NCI-H69 (cell line): ENCODE results near the gene UBAC2.
A peak's percentile ranks its signal among the peaks of the same experiment; 100 is the strongest.

Experiments used
- DNase-seq: peaks from one replicate; lab custom pipeline; 2025; lab: John Stamatoyannopoulos, UW

UBAC2 gene

DNA sequence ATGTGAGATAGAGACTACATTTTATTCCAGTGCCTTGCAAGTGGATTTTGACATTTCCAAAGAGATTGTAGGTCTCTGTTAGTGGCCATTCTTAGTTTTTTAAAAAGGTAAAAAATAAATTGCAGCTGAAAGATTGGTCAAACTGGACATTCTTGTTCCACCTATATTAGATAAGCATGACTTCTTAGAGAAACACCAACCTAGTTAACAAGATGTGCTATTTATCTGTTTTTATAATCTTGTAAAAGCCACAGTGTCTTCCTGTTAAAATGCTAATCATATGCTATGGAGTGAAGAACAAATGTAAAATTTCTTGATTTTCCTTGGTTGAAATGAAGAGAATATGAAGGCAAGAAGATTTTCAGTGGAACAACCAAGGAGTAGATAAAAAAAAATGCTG, 140.0 kb downstream of the UBAC2 start:
- DNase-seq, result no peak

DNA sequence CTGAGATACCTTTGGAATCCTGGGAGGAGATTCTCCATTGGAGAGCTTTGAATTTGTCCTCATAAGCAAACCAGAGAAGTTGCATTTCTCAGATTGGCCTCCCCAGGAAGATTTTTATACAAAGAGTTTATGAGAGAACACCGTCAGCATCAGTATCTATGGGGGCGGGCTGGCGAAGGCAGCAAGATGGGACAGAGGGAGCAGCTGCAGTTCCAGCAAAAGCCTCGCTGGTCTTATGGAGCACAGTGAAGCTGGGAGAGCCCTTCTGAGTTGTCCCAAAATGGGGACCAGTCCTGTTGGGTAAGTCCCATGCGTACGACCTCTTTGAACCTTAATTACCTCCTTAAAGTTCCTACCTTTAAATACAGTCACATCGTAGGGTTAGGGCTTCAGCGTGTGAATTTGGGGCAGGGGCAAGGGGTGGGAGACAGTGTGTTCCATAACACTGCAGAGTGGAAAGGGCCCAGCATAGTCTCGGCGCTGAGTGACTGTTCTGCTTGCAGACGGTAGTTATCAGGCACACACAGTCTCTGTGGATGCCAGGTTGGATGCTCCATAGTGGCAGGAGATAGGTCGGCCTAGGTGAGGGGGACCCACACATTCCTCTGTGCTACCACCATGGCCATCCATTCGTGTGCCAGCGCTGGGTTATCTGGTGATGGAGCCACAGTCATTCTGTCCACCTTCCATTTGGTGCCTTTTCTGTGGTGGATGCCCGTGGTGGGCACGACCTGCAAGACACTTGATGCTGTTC, 141.5 kb downstream of the UBAC2 start:
- DNase-seq, result no peak

DNA sequence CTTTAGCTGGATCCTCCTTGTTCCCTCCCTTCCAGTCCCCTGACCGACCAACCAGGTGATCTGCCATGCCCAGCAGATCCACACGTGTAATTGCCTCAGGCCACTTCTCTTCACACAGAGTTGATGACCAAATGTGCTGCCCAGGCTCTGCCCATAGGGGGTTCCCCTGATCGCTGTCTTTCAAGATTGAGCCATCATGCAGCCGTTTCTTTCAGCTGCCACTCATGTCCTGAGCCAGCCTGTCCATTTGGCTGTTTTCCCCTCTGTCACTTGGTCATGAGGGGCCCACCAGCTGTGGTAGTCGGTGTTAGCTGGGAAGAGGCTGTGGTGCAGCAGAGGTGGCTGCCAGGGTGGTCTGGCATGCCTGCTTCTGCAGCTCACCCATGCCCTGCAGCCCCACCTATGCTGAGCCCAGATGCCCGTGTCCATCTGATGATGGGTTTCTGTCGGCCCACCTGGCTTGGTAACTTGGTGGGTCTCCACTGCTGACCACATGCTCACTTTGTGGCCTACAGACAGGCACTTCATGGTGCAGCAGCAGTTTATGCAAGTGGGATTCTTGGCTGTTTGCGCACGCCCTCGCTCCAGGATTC, 142.2 kb downstream of the UBAC2 start:
- no peak for DNase-seq

DNA sequence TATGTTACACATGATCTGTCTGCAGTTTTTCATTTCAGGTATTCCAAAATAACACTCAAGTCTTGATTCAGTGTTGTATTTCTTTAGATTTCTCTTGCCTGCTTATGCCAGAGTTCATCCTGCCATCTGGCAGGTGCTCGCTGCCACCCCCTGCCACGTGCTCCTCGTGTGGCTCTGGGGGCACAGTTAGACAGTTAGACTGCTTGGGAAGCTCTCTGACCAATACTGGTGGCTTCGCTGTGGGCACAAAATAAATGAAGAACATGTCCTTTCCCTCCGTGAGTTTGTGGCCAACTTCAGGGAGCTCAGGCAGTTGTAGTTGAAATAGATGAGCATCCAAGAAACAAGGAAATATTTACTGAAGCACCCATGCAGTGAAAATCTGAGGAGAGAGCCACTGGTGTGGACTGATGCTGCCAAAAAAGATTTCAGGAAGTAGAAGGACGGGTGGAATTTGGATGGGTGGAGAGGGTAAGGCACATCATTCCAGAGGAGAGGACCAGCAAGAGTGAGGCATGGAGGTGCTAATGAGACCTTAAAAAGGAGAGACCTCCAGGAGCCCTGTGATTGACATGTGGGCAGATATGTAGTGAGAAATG, 144.1 kb downstream of the UBAC2 start:
- no peak for DNase-seq

DNA sequence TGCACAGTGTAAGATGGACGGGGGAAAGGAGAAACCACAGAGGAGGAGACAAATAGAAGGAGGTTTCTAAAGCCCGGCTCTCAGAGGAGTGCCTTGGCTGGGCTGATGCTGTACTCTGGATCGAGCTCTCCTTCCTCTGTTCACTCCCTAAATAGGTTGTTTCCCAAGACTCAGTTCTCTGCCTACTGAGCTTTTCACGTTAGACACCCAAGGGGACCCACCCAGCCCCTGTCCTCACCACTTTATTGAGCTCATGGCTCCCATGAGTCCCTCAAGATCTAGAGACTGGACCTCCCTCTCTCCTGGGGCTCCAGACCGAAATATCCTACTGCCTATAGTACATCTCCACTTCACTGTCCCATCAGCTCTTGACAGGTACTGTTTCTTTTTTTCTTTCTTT, 144.7 kb downstream of the UBAC2 start:
- DNase-seq, result no peak

DNA sequence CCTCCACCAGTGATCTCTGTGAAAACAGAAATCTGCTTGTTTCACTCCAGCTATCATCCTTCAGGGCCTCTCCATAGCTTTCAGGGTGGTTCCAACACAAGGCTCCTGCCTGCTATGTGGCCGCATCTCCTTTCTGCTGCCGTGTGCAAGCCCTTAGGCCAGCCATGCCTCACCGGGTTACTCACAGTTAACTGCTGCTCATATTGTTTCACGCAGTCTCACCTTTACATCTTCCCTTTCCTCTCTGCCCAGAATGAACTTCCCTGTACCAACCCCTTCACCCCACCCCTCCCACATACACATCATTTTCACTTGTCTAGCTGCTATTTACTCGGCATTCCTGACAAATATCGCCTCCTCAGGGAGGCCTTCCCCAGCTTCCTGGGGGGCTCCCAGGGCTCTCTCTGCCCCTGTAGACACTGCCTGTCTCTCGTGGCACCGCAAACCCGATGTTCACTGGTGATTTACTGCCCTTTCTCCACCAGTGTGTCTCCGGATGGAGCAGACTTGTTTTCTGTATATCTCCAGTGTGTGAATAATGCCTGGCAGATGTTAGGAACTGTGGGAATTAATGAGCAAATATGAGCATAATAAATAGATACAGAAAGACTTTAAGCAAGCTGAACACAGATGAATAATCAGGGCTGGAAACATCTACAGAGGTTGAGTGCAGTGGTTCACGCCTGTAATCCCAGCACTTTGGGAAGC, 145.8 kb downstream of the UBAC2 start:
- no peak for DNase-seq

DNA sequence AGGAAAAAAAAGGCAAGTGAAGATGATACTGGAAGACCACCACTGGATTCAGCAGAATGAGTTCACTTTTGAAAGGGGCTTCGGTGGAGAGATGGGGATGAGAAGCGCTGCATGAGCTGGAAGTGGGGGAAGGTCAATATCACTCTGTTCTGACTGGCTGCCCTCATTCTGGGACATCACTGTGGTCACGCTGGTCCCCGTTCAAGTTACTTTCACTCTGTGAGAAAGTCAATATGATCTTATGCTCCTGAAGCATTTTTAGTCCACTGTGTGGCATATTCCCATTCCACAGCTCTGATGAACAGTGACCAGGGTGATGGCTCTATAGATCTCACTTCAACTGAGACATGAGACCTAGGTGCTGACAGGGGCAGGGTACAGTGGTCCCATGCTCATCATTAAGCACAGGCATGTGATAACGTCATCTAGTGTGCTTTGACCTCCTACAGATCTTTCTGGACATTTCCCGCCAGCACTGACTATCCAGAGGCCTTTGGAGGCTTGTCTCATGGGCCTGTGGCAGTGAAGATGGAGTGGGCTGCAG, 146.8 kb downstream of the UBAC2 start:
- DNase-seq, result no peak

DNA sequence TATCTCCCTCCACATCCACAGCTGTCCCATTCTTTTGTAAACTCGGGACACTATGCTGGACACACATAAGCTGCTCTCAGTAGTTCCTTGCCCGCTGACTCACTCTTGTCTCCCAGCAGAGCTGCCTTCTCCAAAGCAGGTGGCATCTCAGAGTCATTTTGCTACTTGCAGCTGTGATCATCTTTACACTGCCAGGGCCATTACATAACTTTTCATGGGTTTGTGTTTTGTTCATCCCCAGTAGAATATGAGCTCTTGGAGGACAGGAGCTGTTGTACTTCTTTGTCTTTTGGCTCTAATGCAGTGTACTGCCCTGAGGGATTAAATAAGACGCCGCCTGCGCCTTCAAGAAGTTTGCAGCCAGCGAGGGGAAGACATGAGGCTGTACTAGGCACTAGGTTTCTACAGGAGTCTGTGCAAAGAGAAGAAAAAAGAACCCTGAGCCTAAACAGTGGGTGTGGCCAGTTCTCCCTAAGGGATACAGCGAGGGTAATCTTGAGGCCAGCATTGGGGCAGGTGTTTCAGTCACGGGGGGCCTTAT, 147.3 kb downstream of the UBAC2 start:
- DNase-seq, result no peak

DNA sequence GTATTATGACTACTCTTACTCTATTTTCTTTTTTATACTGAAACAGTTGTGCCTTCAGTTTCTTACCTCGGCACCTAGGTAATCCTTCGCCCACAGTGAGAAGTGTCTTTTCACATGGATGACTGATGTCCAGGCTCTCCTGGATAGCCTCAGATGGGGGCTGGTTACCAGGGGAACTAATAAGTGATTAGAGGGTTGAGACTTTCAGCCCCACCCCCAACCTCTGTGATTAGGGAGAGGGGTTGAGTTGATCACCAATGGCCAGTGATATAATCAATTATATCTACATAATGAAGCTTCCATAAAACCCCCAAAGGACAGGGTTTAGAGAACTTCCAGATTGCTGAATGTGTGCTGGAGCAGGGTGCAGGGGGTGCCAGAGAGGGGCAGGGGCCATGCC, 149.5 kb downstream of the UBAC2 start:
- no peak for DNase-seq

DNA sequence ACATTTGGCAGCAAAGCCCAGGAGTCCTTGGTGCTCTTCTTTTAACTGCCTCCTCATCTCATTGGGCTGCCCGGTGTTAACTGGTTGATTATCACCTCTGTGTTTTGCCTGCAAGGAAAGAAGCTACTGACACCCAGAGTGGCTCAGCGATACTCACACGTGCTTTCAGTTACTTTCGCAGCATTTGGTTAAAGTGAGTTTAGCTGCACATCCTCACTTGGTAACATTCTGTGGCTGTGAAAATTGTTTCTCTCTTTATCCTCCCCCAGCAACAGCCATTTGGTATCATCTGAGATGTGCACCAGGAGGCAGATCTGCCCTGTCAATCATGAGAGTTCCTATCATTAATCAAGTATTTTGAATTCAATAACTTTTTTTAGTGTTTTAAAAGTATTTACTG, 151.1 kb downstream of the UBAC2 start:
- no peak for DNase-seq

DNA sequence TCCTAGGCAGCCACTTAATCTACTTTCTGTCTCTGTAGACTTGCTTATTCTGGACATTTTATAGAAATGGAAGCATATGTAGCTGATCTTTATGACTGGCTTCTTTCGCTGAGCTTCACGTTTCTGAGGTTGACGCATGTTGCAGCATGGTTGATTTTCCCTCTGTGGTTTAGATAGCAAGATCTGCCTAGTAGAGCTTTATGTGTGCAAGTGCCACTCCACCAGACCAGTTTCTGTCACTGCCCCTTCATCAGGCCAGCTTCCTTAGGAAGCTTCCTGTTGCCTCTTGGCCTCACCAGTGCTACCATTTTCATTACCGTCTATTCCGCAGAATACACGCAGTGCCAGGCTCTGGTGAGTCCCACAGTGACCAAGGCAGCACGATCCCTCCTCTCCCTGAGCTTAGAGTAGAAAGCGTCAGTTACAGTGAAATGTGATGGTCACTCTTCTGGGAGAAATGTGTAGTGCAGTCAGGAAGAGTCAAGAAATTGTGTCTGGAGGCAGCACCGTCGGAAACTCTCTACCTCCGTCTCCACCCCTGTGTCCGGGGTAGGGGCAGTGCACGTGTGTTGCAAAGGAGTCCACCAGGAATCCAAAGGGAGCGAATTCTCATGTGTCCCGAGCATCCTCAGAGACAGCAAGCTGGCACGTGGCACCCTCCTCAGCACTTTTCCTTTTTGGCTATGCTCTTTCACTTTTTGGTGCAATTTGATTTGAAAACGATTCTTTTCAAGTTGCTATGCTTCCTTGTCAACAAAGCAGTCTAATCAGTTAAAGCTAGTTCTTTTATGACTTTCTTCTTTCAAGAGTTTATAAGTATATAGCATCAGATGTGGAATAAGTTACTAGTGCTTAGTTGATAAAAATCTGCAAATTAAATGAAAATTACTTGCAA, 151.9 kb downstream of the UBAC2 start:
- no peak for DNase-seq

DNA sequence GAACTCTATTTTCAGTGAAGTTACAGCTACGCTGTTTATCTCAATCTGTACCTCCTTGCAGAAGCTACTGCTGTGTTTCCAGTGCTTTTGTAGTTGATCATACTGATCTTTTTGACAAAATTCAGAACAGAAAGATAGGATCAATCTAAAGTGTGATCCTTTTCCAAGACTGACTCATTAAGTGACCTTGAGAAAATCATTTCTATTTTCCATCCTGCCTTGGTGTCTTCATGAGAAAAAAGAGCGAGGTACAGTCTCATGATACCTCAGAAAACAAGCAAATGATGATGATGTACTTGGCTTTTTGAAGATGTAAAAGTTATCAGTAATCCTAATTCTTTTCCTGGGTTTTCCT, 152.6 kb downstream of the UBAC2 start:
- DNase-seq, result no peak

DNA sequence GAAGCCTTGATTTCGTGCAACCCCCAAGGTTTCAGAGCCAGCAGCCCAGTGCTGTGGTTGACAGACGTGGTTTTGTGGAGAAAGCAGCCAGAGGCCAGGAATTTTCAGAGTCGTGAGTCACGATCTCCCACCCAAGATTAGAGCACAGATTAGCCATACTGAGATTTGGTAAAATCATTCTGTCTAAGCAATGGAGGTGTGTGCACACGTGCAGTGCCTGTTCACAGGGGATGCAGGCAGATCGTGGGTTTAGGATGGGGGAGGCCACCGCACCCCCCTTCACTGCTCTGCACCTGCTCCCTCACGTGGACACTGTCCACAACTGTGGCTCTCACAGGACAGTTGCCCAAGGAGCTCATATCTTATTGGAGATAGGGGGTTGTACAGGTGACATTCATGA, 153.2 kb downstream of the UBAC2 start:
- DNase-seq, result no peak

DNA sequence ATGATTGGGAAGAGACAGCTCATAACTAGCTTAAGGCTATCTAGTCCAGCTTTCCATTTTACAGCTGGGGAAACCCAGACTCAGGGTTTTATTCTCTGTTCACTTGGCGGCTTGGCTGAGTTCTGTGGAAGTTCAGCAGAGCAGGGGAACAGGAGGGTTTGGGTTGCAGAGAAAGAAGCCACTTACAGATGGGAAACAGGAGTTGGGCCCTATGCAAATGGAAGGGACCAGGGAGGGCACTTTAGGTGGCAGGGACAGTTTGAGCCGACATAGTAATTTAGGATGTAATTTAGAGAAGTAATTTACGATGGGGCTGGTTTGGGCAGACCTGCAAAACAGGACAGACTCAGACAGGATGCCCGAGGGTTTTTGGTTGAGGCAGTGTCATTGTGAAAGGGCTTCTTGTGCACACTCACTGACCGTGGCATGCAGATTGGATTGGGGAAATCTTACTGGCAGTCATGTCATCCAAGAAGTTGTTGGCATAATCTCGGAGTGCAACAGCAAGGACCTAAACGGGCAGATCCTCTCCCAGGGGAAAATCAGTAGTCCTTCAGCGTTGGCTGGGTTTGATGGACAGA, 153.8 kb downstream of the UBAC2 start:
- DNase-seq, result peak; percentile 39

DNA sequence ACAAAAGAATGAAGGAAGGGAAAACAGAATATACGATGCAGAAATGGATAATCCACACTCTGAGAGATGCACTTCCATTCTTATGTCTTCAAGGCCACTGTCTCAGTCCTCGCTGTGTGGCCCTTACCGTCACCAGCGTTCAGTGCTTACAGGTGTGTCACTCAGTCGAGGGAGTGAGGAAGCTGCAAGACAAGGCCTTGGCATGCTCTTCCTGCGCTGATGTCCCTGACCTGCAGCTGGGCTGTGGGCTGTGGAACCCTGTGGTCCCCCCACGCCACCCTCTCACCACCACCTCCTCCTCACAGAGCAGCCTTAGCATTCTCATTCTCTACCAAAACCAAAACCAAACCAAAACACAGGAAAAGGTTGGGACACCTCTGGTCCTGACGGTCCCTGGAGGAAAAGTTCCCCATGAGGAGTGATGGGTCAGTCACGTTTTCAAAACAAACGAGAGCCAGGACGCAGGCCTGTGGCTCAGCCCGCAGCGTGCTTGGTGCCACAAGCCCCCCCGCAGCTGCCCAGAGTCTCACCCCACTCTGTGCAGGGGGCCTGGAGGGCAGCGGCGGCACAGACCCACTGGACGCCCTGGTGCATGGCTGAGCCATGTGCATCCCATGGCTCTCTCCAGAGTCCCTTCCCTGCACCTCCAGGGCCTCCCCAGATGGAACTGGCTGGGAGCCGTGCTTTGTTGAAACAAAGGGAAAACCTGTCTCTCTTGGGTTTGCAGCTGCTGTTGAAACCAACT, 154.8 kb downstream of the UBAC2 start:
- DNase-seq, result no peak

DNA sequence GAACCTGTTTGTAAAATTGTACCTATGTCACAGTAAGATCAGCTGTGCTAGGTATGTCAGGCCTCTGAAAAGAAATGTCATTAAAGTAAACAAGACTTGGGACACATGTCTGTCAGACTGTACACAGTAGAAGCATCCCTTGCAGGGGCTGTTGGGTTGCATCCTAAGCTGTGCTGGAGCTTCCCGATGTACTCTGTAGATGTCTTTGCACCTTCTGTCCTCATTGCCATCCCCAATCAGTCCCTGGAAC, 155.3 kb downstream of the UBAC2 start:
- no peak for DNase-seq

DNA sequence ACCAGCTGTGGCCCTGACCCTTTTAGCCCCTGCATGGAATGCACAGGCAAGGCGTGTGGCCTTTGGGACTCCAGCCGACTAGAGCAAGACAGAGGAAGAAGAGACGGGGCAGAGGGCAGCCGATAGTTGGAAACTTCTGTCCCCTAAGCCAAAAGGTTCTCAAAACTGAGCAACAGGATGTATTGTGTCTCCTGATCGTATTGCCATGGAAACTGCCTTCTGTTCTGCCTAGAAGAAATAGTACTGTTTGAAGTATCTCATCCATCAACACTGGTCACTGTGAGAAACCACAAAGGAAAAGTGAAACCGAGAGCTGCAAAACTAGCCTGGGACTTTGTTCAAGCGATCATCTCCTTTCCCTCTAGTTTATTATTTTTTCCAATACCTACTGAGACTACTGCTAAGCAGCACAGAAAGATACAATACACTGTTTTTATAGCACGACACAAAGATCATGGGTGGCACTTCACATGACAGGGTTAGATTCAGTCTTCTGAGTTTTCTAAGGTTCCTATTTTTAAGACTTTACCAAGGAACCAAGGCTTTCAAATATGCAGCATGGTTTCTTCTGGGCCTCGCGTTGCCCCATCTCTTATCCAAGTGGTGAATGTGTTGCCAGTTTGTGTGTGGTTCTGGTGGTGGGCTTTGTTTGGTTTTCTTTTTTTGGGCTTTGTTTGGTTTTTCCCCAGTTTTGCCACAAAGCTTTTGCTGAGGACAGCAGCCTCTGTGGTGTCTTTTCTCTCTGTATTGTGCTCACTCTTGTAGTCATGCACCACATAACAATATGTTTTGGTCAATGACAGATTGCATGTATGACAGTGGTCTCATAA, 155.8 kb downstream of the UBAC2 start:
- DNase-seq, result no peak

DNA sequence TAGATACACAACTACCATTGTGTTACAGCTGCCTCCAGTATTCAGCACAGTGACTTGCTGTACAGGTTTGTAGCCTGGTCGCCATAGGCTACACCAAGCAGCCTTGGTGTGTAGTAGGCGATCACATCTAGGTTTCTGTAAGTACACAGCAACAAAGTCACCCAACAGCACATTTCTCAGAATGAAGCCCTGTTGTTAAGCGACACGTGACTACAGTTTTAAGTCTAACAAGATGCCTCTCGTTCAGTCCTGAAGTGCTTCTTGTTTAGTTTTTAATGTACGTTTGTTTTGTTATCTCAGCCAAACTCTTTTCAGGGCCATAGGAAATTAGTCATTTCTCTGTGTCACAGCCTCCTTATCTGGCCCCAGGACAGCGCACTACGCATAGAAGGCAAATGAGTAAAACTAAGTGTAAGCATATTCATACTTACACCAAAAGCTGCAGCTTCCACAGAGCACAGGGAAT, 156.5 kb downstream of the UBAC2 start:
- DNase-seq, result no peak

DNA sequence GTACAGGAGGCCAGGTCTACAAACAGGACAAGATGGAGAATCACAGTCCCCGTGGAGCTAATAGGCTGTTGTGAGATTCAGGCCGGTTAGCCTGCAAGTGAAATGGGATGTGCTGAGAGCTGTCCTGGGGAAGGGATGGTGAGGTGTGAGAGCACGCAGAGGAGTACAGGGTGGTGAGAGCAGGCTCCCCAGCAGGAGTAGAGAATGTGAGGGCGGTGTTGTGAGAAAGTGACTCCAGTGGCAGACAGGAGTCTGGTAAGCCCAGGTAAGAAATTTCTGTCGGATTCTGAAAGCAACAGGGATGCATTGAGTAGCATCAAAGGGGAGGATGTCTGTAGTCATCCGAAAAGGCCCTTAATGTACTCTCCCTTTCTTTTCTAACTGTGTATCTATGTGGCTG, 157.3 kb downstream of the UBAC2 start:
- DNase-seq, result no peak

DNA sequence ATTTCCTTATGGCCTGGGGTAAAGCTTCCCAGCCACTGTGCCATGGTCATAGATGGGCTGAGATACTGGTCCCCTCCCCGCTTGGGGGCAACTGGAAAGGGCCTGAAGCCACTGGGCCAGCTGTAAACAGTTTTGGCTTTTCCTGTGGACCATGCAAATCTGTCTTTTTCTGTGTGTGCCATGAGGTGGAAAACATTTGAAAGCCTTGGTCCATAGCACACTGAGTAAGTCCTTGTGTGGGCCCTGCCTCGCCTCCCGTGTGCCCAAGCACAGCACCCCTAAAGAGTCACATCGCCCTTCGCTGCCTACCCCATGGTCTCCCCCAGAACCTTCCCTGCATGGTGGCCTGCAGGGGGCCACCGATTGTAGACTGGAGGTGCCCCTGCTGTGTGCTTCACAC, 158.9 kb downstream of the UBAC2 start:
- DNase-seq, result no peak
